ENCODE results near the gene PCDH9.
"Not testable (repeated sequence)": the region's sequence is repeated elsewhere in the genome, so short reads cannot be mapped to it uniquely, and the experiment has no call there.

Gene PCDH9

DNA sequence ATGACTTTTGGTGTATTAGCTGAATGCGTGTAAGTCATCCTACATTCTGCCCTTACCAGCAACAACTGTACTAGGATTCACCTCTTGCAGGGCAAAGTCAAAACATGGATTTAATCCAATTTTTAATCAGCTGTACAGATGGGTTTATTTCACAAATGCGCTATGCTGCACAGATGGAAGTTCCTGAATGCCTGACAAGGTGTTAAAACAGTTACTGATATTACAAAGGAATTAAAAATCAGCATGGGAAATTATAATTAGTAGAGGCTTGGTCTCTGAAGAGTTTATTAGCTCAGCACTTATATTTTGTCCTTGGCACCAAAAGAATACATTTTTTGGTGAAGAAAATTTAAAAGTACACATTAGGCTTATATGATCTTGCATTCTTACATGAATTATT, 448.9 kb downstream of the PCDH9 start:
- in situ Hi-C loops (cut with MboI; ENCODE audit: low pct_unique_long_range_greater_than_20kb, low sequenced_read_pairs), result no loop called here

GRCh38 chr13:66780814-66781213, 449.3 kb downstream of the PCDH9 start:
- in situ Hi-C loops (cut with MboI; ENCODE audit: low pct_unique_long_range_greater_than_20kb, low sequenced_read_pairs), result no loop called here

More for the DNA sequence above, 448.9 kb downstream of the PCDH9 start:
- DNase-seq, result no peak

DNA sequence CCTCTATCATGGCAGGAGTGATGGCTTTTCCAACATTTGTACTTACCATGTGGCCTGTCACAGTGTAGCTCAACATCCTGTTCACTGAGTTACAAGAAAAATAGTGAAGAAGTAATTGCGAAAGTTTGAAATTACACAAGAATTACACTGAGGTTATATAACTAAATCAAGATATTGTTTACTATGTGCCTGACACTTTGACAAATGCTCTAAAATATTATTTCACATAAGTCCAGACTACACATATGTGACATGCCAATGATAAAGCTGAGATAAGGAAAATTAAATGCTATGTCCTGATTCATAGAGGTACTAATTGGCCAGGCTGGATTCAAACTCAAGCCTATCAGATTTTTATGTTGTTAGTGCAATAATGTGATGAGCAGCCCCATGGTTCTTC, 451.7 kb downstream of the PCDH9 start:
- in situ Hi-C loops (cut with MboI; ENCODE audit: low pct_unique_long_range_greater_than_20kb, low sequenced_read_pairs), result no loop called here
- DNase-seq, result no peak

More at GRCh38 chr13:66780814-66781213, 449.3 kb downstream of the PCDH9 start:
- DNase-seq, result no peak

DNA sequence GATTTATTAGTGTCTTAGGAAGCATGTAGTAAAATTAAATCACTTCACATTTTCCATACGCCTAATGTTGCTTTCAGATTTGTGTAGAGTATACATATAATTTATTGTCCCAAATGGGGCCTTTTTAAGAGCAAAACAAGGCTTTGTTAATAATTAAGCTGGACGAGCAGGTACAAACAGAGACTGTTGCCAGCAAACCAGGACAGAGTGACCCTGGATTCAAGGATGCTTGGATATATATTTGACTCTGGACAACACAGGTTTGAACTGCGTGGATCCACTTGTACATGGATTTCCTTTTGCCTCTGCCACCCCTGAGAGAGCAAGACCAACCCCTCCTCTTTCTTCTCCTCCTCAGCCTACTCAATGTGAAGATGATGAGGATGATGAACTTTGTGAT, 454.9 kb downstream of the PCDH9 start:
- no peak for DNase-seq
- in situ Hi-C loops (cut with MboI; ENCODE audit: low pct_unique_long_range_greater_than_20kb, low sequenced_read_pairs), result no loop called here

- no peak for DNase-seq
- in situ Hi-C loops (cut with MboI; ENCODE audit: low pct_unique_long_range_greater_than_20kb, low sequenced_read_pairs), result no loop called here
Measured at GRCh38 chr13:66774046-66774445, 456.1 kb downstream of the PCDH9 start.

DNA sequence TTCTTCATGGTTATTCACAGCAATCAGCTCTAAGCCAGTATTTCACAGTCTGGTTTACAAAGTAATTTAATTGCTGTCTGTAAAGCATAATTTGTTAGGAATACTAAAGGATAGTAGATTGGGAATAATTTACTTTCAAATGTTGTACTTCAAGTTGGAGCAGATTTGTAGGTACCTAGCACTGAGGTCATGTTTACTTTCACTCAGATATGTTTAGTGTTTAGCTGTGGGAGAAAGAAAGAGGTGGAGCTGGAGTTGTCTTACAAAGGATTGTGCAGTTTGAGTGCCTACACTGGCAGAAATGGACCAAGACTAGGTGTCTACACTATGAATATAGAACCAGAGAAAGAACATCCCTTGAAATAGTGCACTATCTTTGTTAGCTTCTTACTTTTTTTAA, 464.6 kb downstream of the PCDH9 start:
- DNase-seq, result no peak
- in situ Hi-C loops (cut with MboI; ENCODE audit: low pct_unique_long_range_greater_than_20kb, low sequenced_read_pairs), result no loop called here

DNA sequence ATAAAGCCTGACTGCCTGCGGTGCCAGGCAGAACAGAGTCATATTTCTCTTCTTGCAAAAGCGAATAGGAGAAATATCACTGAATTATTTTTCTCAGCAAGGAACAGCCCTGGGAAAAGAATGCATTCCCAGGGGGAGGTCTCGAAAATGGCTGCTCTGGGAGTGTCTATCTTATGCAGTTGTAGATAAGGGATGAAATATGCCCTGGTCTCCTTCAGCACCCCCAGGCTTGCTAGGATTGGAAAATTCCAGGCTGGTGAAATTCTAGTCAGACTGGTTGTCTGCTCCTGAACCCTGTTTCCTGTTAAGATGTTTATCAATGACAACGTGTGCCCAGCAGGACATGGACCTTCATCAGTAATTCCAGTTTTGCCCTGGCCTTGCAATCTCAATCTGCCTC, 469.5 kb downstream of the PCDH9 start:
- in situ Hi-C loops (cut with MboI; ENCODE audit: low pct_unique_long_range_greater_than_20kb, low sequenced_read_pairs); DNase-seq: not testable (repeated sequence)

DNA sequence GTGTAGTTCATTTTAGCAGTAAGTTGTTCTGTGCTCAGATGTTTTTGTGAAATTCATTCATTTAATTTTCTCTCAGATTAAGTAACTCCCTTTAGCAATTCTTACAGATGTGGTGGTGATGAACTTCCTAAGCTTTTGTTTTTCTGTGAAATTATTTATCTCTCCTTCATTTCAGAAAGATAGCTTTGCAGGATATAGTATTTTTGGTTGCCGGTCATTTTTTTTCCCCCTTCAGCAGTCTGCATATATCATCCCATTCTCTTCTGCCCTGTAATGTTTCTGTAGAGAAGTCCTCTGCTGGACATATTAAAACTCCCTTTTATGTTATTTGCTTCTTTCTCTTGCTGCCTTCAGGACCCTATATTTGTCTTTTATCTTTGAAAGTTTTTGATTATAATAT, 470.2 kb downstream of the PCDH9 start:
- DNase-seq, result no peak
- in situ Hi-C loops (cut with MboI; ENCODE audit: low pct_unique_long_range_greater_than_20kb, low sequenced_read_pairs), result no loop called here

DNA sequence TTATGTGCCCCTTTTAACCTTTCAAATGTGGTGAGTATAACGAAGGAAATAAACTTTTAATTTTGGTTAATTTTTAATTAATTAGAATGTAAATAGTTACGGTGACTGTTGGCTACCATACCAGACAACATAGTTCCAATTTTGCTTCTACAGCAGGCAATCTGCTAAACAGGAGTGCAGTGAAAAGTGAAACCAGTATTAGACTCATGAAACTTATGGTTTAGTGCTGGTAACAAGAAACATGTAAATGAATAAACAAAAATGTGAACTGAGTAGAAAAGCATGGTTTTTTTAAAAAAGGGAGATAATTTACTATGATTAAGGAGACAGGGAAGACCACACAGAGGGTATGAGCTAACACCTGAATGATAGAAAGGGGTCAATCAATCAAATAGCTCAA, 478.4 kb downstream of the PCDH9 start:
- DNase-seq, result no peak
- in situ Hi-C loops (cut with MboI; ENCODE audit: low pct_unique_long_range_greater_than_20kb, low sequenced_read_pairs), result no loop called here

DNA sequence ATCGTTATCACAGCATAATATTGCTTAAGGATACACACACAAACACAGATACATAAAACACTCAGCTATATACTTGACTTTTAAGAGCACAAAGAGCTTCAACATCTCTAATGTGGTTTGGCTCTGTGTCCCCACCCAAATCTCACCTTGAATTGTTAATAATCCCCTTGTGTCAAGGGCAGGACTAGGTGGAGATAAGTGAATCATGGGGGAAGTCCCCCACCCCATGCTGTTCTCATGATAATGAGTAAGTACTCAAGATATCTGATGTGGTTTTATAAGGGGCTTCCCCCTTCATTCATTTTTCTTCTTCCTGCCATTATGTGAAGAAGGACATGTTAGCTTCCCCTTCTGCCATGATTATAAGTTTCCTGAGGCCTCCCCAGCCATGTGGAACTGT, 481.4 kb downstream of the PCDH9 start:
- no peak for DNase-seq
- in situ Hi-C loops (cut with MboI; ENCODE audit: low pct_unique_long_range_greater_than_20kb, low sequenced_read_pairs), result no loop called here

GRCh38 chr13:66745307-66745706, 484.8 kb downstream of the PCDH9 start:
- DNase-seq, result no peak
- in situ Hi-C loops (cut with MboI; ENCODE audit: low pct_unique_long_range_greater_than_20kb, low sequenced_read_pairs), result no loop called here

- in situ Hi-C loops (cut with MboI; ENCODE audit: low pct_unique_long_range_greater_than_20kb, low sequenced_read_pairs), result no loop called here
- no peak for DNase-seq
Measured at GRCh38 chr13:66723576-66723975, 506.6 kb downstream of the PCDH9 start.

- DNase-seq, result no peak
- in situ Hi-C loops (cut with MboI; ENCODE audit: low pct_unique_long_range_greater_than_20kb, low sequenced_read_pairs), result no loop called here
Measured at GRCh38 chr13:66716538-66716937, 513.6 kb downstream of the PCDH9 start.

GRCh38 chr13:66714795-66715194, 515.3 kb downstream of the PCDH9 start:
- in situ Hi-C loops (cut with MboI; ENCODE audit: low pct_unique_long_range_greater_than_20kb, low sequenced_read_pairs), result no loop called here
- DNase-seq, result no peak

DNA sequence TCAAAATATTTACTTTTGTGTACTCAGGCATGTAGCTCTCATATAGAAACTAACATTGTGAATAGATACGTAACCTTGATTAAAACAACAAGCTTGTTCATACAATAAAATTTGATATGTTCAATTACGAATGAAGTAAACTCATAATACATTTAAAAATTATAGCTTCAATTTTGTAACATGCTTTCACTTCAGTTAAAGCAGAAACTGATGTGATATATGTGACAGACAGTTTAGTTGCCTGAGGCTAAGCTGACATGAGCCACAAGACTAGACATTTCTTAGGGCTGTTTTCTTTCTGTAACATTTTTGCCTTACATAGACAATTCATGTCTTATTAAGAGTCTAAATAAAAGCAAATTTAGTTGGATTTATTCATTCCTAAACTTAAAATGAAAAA, 526.0 kb downstream of the PCDH9 start:
- in situ Hi-C loops (cut with MboI; ENCODE audit: low pct_unique_long_range_greater_than_20kb, low sequenced_read_pairs), result no loop called here
- no peak for DNase-seq

DNA sequence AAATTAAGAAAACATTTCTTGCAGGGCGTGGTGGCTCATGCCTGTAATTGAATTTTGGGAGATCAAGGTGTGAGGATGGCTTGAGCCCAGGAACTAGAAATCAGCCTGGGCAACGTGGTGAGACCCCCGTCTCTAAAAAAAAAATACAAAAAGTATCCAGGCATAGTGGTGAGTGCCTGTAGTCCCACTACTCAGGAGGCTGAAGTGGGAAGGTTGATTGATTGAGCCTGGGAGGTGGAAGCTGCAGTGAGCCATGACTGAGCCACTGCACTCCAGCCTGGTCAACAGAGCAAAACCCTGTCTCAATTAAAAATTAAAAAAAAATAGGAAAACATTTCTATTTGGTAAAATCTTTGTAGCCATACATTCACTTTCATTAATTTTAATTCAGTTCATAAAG, 526.5 kb downstream of the PCDH9 start:
- no peak for DNase-seq
- in situ Hi-C loops (cut with MboI; ENCODE audit: low pct_unique_long_range_greater_than_20kb, low sequenced_read_pairs), result no loop called here

DNA sequence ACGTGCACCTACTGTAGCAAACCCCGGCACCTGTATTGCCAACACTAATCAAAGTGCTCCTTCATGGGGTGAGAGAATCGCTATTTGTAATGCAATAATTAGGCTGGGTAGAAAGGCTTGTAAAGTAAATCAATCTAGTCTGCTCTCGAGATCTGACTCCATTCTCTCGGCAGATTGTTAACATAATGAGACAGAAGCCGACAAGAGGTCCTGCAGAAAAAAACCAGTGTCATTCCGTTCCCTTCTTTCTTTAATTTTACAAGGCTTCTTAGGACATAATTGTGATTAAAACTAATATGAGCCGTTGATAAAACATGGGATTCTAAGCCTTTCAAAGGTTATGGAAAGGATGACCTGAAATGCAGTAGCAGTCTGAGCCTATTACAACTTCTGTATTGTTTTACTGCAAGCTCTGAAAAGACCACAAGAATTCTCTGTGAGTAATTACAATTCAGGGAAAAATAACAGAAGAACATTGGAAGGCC, 530.0 kb downstream of the PCDH9 start:
- in situ Hi-C loops (cut with MboI; ENCODE audit: low pct_unique_long_range_greater_than_20kb, low sequenced_read_pairs), result no loop called here
- no peak for DNase-seq

- DNase-seq, result no peak
- in situ Hi-C loops (cut with MboI; ENCODE audit: low pct_unique_long_range_greater_than_20kb, low sequenced_read_pairs), result no loop called here
Measured at GRCh38 chr13:66693656-66694055, 536.5 kb downstream of the PCDH9 start.

DNA sequence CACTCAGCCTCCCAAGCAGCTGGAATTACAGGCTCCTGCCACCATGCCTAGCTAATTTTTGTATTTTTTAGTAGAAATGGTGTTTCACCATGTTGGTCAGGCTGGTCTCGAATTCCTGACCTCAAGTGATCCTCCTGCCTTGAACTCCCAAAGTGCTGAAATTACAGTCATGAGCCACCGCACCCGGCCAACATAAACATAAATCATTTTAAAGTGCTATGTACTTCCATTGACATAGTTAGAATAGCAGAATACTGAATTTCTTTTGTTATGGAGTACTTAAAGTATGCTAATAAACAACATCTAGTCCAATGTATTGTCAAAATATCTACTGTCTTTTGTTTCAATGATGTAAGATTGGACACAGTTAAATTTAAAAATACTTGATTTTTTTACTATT, 539.0 kb downstream of the PCDH9 start:
- in situ Hi-C loops (cut with MboI; ENCODE audit: low pct_unique_long_range_greater_than_20kb, low sequenced_read_pairs), result no loop called here
- no peak for DNase-seq

DNA sequence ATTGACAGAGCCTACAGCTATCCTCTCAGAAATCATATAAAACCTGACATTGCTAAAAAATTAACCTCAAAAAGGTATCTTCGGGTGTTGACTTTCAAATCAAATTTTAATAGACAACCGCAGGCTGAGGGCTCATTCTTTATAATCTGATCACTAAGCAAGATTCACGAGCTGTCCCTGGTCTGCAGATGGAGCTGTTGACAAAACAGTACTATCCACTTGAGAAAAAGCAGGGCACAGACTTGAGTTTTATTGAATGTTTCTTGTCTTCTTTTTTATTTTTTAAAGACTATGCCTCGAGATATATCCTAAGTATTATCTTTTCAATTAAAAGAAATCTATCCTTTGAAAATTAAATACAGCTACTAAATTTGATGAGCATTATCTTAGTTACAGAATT, 540.5 kb downstream of the PCDH9 start:
- DNase-seq, result no peak

DNA sequence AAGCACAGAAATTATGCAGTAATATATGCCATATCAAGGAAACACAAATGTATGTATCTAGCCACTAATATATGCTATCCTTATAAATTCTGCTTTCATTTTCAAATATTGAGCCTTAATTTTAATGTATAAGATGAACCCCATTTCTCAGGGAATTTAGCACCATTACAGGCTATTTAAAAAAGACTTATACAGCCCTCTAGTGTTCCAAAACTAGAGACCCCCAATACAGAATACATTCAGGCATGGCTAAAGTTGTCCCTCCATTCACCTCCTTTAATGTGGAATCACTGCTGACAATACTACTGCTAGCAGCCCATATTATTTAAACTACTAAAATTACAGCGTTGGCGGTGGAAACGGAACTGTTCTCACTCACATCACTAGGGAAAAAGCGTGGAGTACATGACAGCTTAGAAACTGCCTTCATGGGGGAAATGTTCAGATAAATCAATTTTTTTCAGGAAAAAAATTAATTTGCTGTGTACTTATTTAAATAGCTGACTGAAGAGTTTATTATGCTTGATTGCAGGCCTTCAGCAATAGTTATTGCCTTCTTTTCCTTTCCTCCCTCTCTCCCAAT, 541.0 kb downstream of the PCDH9 start:
- no peak for DNase-seq

More for the DNA sequence above, 540.5 kb downstream of the PCDH9 start:
- in situ Hi-C loops (cut with MboI; ENCODE audit: low pct_unique_long_range_greater_than_20kb, low sequenced_read_pairs), result no loop called here

DNA sequence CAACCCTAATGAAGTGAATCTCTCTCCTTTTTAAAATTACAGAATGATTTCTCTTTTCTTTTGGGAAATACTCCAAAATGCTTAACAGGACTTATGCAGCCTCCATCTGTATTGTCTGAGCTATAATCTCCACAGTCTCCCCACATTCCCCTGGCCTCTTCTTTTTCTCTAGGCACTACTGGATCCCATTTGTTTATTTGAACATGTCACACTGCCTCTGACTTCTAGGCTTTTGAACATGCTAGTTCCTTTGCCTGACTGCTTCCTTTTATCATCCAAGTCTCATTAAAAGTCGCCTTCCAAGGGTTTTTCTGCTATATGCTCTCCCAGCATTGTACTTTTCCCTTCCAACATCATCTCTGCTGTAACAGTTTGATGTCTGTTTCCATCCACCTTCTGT, 548.7 kb downstream of the PCDH9 start:
- DNase-seq, result no peak
- in situ Hi-C loops (cut with MboI; ENCODE audit: low pct_unique_long_range_greater_than_20kb, low sequenced_read_pairs), result no loop called here

More for the DNA sequence above, 541.0 kb downstream of the PCDH9 start:
- in situ Hi-C loops (cut with MboI; ENCODE audit: low pct_unique_long_range_greater_than_20kb, low sequenced_read_pairs), result no loop called here
